K562 (cell line): ENCODE measurements around the gene SLC4A11. TPM values are rescaled to one million over a fixed set of nuclear protein-coding genes. Genes with fewer than 3 reads are reported as not detected.

Source experiments
- ATAC-seq: fragments of 200-7000 bp; cut with Tn5 transposase; 3 replicates; pipeline ENCODE4 v1.9.1; 2020; ENCODE audit warnings: moderate library complexity
- BruUV-seq: library from RNA; stranded (reverse); fragments of 400-500 nt; replicated peaks from 2 replicates; lab custom pipeline; 2021; lab: Mats Ljungman, UMichigan
- CTCF ChIA-PET: fragments of 300-600 bp; formaldehyde crosslinking; extraction: SDS; loops from one replicate; lab custom pipeline; 2021; ENCODE audit warnings: low intra/inter-chr PET ratio; lab: Yijun Ruan, JAX
- POLR2A ChIA-PET: fragments of 300-600, 350-650 bp; sonication (Branson Sonifier 250); formaldehyde crosslinking; extraction: SDS; loops from one replicate; lab custom pipeline; 2021; ENCODE audit warnings: antibody characterized with exemption, inconsistent platforms; lab: Yijun Ruan, JAX
- DNase-seq, 4 experiments: peaks; one replicate each; pipeline versions ENCODE4 v3.0.0 to v3.0.0-alpha.2; 2011 to 2018; ENCODE audit warnings: low spot score in 3 of 4, mixed read lengths in 3 of 4; ENCODE audit errors: extremely low read depth in 1 of 4
- FAIRE-seq: peaks from 2 replicates; lab custom pipeline; 2011; peaks lifted over from hg19 to GRCh38; lab: Jason Lieb, UNC
- H2AFZ ChIP-seq: 2 replicates; pipeline ENCODE4 v1.6.0; 2011; ENCODE audit warnings: low read depth, low read length, control low read depth, inconsistent platforms
- H3K27ac ChIP-seq: fragments of 200-600 bp; 3 replicates; pipeline ENCODE4 v1.8.0; 2011; ENCODE audit warnings: low read depth, mild to moderate bottlenecking, control low read depth, inconsistent platforms, low read length, moderate library complexity, mixed read lengths; ENCODE audit errors: extremely low read depth
- H3K27me3 ChIP-seq, 2 experiments: fragments of 300-600 bp in 1 of 2; 2 replicates in 1 of 2; 3 replicates in 1 of 2; pipeline versions ENCODE4 v1.6.0 to v1.8.0; 2011; ENCODE audit warnings: inconsistent platforms in 2 of 2, low read length in 2 of 2, mild to moderate bottlenecking in 1 of 2, mixed read lengths in 1 of 2, moderate library complexity in 1 of 2; ENCODE audit not compliant: control insufficient read depth in 2 of 2, insufficient read depth in 2 of 2
- H3K36me3 ChIP-seq: fragments of 300-600 bp; 3 replicates; pipeline ENCODE4 v1.8.0; 2011; ENCODE audit warnings: mild to moderate bottlenecking, low read length, inconsistent platforms; ENCODE audit not compliant: control insufficient read depth, insufficient read depth
- H3K4me1 ChIP-seq, 2 experiments: fragments of 200-600 bp in 1 of 2; replicated peaks in 1 of 2; 2 replicates in 1 of 2; 3 replicates in 1 of 2; pipeline versions ENCODE4 v1.5.1 to v1.8.0; 2011; ENCODE audit warnings: inconsistent platforms in 2 of 2, low read length in 2 of 2, mild to moderate bottlenecking in 1 of 2, mixed read lengths in 1 of 2, moderate library complexity in 1 of 2; ENCODE audit not compliant: control insufficient read depth in 2 of 2, insufficient read depth in 2 of 2
- H3K4me2 ChIP-seq: 2 replicates; pipeline ENCODE4 v1.6.1; 2011; ENCODE audit warnings: low read length, control low read depth, inconsistent platforms, mixed read lengths; ENCODE audit not compliant: insufficient read depth
- H3K4me3 ChIP-seq: fragments of 200-600 bp; sonication (generic), shearing (Covaris generic); 2 replicates; pipeline ENCODE4 v1.5.1; 2016; ENCODE audit warnings: control low read depth, inconsistent platforms
- H3K79me2 ChIP-seq: fragments of 200-600 bp; 3 replicates; pipeline ENCODE4 v1.8.0; 2011; ENCODE audit warnings: low read length, inconsistent platforms; ENCODE audit not compliant: control insufficient read depth, insufficient read depth
- H3K9ac ChIP-seq, 2 experiments: 2 replicates each; pipeline versions ENCODE4 v1.6.0 to v1.6.1; 2011; ENCODE audit warnings: low read depth in 2 of 2, low read length in 2 of 2, control low read depth in 1 of 2, inconsistent platforms in 1 of 2, mild to moderate bottlenecking in 1 of 2, mixed read lengths in 1 of 2; ENCODE audit not compliant: insufficient read depth in 1 of 2
- H3K9me1 ChIP-seq: one replicate; pipeline ENCODE4 v1.6.0; 2011; ENCODE audit warnings: inconsistent platforms, mild to moderate bottlenecking, low read length, moderate library complexity; ENCODE audit not compliant: control insufficient read depth, insufficient read depth
- H3K9me3 ChIP-seq: replicated peaks from 2 replicates; pipeline ENCODE4 v1.5.1; 2011; ENCODE audit warnings: low read depth, low read length, inconsistent platforms; ENCODE audit not compliant: control insufficient read depth, insufficient read depth
- H4K20me1 ChIP-seq: replicated peaks from 2 replicates; pipeline ENCODE4 v1.6.1; 2011; ENCODE audit warnings: low read length, inconsistent platforms, mixed read lengths; ENCODE audit not compliant: control insufficient read depth, insufficient read depth
- GABPA ChIP-seq: fragments of 200-800 bp; sonication (Bioruptor generic); conservative IDR thresholded peaks from 2 replicates; pipeline ENCODE4 v1.6.1; 2016; ENCODE audit warnings: low read depth, missing genetic modification characterization, missing compliant biosample characterization
- KLF10 ChIP-seq: fragments of 250-450 bp; sonication (Bioruptor Pico); IDR thresholded peaks from 2 replicates; pipeline ENCODE4 v1.6.1; 2021; ENCODE audit warnings: matching md5 sums
- PML ChIP-seq: IDR thresholded peaks from 2 replicates; pipeline ENCODE4 v1.6.1; 2012; ENCODE audit warnings: low read length, inconsistent platforms
- POLR2G ChIP-seq: fragments of 200-400 bp; formaldehyde crosslinking; IDR thresholded peaks from 2 replicates; pipeline ENCODE4 v1.6.1; 2017; ENCODE audit warnings: low read depth, mild to moderate bottlenecking, antibody characterized with exemption, low read length, moderate library complexity
- STAG1 ChIP-seq: sonication (generic); formaldehyde crosslinking; IDR thresholded peaks from 2 replicates; pipeline ENCODE4 v1.5.0; 2020; ENCODE audit warnings: missing genetic modification reagents, borderline replicate concordance
- WGBS: fragments of 100-300 bp; shearing (Covaris generic); methylation state at CpG from one replicate; pipeline ENCODE4 v1.1.6; 2016; ENCODE audit warnings: low coverage, mixed read lengths; ENCODE audit not compliant: insufficient coverage; ENCODE audit errors: missing lambda C conversion rate; 5-methylcytosine and 5-hydroxymethylcytosine counted together
- in situ Hi-C: fragments of 300-500 bp; cut with MboI; formaldehyde crosslinking; loops from 4 replicates; pipeline ENCODE4 v1.15.0; 2018; ENCODE audit warnings: inconsistent platforms, mixed read lengths
- intact Hi-C: fragments of 100-400 bp; cut with micrococcal nuclease; formaldehyde crosslinking; loops from 2 replicates; pipeline ENCODE4 v1.14.2; 2022
- polyA plus RNA-seq, 8 experiments: library from polyadenylated mRNA; depleted of rRNA in 4 of 8; stranded (reverse) in 5 of 8; unstranded in 3 of 8; fragments of >200 nt; fragmentation: Nextera tagmentation in 2 of 8; fragmentation: Illumina TruSeq in 1 of 8; extraction: Ambion mirVana in 2 of 8; extraction: Trizol in 1 of 8; gene quantifications; 2 replicates each; pipeline versions ENCODE4 v1.2.1 to v1.2.3, GENCODE V29; 2011 to 2014; ENCODE audit warnings: inconsistent platforms in 1 of 8, missing spikeins in 1 of 8
- total RNA-seq, 7 experiments: library from RNA; depleted of rRNA in 6 of 7; stranded (reverse); fragments of >200 nt in 6 of 7; fragmentation: Illumina TruSeq in 2 of 7; extraction: Trizol in 2 of 7; gene quantifications; 2 replicates each; pipeline versions ENCODE4 v1.2.1 to v1.2.3, GENCODE V29; 2011 to 2021; ENCODE audit warnings: low replicate concordance in 1 of 7
- TF ChIP-seq, protein P1 (sequence below): fragments of 450-650 bp; IDR thresholded peaks from 2 replicates; pipeline ENCODE4 v1.6.1; 2017; ENCODE audit warnings: antibody characterized with exemption

The SLC4A11 gene
- total and polyA plus RNA-seq, 9 of the 15 experiments (the other 6 are each of a cell fraction or from before 2014, with no cell fraction given): 0.10 to 2.0 (median 0.20) TPM

DNA sequence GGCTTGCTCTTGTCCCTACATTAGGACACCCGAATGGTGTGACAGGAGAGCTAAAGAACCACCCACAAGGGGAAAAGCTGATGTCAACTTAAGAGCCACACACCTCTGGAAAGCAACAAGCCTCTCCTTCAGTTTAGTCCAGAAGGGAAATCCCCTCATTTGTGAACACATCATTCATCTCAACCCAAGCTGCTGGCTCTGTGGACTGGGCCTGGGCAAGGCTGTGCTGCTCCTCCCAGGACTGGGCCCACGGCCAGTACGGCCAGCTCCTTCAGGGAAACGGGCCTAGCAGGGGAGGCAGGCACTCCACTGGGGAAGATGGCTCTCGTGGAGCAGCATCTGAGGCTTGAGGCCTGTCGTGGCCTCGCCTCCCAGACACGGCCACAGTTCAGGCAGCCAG, 12.8 kb upstream of the SLC4A11 start:
- H3K9me1 ChIP-seq: no peaks in the 10 kb centered on the region
- intact Hi-C loops: no loop called here
- FAIRE-seq (no peak), DNase-seq (no peak), ATAC-seq (no peak)
- BruUV-seq: no TSS peak
- 0 out of 2 replicates have a peak, but pooled peaks cover 3% of the 10 kb centered on the region for H4K20me1 ChIP-seq
- ChIA-PET CTCF (no interaction called here), POLR2A (no interaction called here)
- TF ChIP-seq POLR2G (no peak), PML (no peak), KLF10 (no peak), STAG1 (CRISPR knock-in tag) (no peak), GABPA (no peak)
- TF ChIP-seq, protein P1, sequence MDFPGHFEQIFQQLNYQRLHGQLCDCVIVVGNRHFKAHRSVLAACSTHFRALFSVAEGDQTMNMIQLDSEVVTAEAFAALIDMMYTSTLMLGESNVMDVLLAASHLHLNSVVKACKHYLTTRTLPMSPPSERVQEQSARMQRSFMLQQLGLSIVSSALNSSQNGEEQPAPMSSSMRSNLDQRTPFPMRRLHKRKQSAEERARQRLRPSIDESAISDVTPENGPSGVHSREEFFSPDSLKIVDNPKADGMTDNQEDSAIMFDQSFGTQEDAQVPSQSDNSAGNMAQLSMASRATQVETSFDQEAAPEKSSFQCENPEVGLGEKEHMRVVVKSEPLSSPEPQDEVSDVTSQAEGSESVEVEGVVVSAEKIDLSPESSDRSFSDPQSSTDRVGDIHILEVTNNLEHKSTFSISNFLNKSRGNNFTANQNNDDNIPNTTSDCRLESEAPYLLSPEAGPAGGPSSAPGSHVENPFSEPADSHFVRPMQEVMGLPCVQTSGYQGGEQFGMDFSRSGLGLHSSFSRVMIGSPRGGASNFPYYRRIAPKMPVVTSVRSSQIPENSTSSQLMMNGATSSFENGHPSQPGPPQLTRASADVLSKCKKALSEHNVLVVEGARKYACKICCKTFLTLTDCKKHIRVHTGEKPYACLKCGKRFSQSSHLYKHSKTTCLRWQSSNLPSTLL: no peak
- H3K36me3 ChIP-seq: peaks cover 4% of the 10 kb centered on the region; the same call in 1 of the 3 replicates
- H2AFZ ChIP-seq: no peak overlapping the region
- in situ Hi-C loops: no loop called here
- no peak overlapping the region for H3K4me2 ChIP-seq
- H3K4me3 ChIP-seq: no peak overlapping the region
- H3K4me1 ChIP-seq: peaks cover 0 to 10% of the 10 kb centered on the region in 2 experiments; a peak in 3 of 5 replicates
- H3K27ac ChIP-seq: no peak overlapping the region
- H3K9me3 ChIP-seq: no peaks in the 10 kb centered on the region
- 56% methylated on average over 8 of the region's 8 CpGs for WGBS
- no peaks in the 10 kb centered on the region for H3K79me2 ChIP-seq
- H3K9ac ChIP-seq: no peak overlapping the region
- peaks cover 0 to 15% of the 10 kb centered on the region in 2 experiments; a peak in 2 of 5 replicates for H3K27me3 ChIP-seq
